Testis (tissue), 3 donors: ENCODE data around the gene TMEM244. TPM values are rescaled to one million over a fixed set of nuclear protein-coding genes. Genes with fewer than 3 reads are reported as not detected.

Source experiments
- DNase-seq: peaks from one replicate; pipeline ENCODE4 v3.0.0-alpha.2; 2019
- H3K27ac ChIP-seq, 2 donors: fragments of 200-600 bp; sonication (generic); one replicate each; pipeline ENCODE4 v1.5.1; 2019
- H3K27me3 ChIP-seq: fragments of 200-600 bp; sonication (generic); one replicate; pipeline ENCODE4 v1.5.1; 2019
- H3K36me3 ChIP-seq: fragments of 200-600 bp; sonication (generic); one replicate; pipeline ENCODE4 v1.5.1; 2017; ENCODE audit warnings: low read depth; ENCODE audit errors: missing control alignments
- H3K4me1 ChIP-seq: fragments of 200-600 bp; sonication (generic); one replicate; pipeline ENCODE4 v1.5.1; 2019
- H3K4me3 ChIP-seq, 2 donors: fragments of 200-600 bp; sonication (generic); one replicate each; pipeline ENCODE4 v1.5.1; 2017 to 2019
- H3K9me3 ChIP-seq: fragments of 200-600 bp; sonication (generic); one replicate; pipeline ENCODE4 v1.5.1; 2017
- CTCF ChIP-seq, 3 experiments: fragments of 450-650 bp in 2 of 3; fragments of 200-600 bp in 1 of 3; sonication (generic) in 1 of 3; IDR thresholded peaks; one replicate each; pipeline ENCODE4 v1.5.1; 2016 to 2019; ENCODE audit warnings: antibody characterized with exemption in 3 of 3, mild to moderate bottlenecking in 2 of 3, moderate library complexity in 1 of 3
- POLR2A ChIP-seq: fragments of 450-650 bp; IDR thresholded peaks from one replicate; pipeline ENCODE4 v1.6.1; 2017; ENCODE audit warnings: antibody characterized with exemption, mild to moderate bottlenecking, moderate library complexity
- WGBS, 2 donors: methylation state at CpG; one replicate each; pipeline ENCODE4 v1.1.5; 2018; 5-methylcytosine and 5-hydroxymethylcytosine counted together
- intact Hi-C: fragments of 100-400 bp; cut with DNase I; formaldehyde crosslinking; loops from one replicate; pipeline ENCODE4 v1.15.1; 2023; ENCODE audit warnings: low total_unique reads
- polyA plus RNA-seq: library from polyadenylated mRNA; stranded (reverse); fragments of 350-450 nt; fragmentation: Illumina TruSeq; extraction: RNeasy Lipid Tissue Mini Kit (QIAGEN cat#74804); gene quantifications from one replicate; pipeline ENCODE4 v1.2.3, GENCODE V29; 2014; ENCODE audit warnings: low read depth, low replicate concordance; ENCODE audit not compliant: insufficient read depth
- total RNA-seq, 2 donors: library from RNA; depleted of rRNA; stranded (reverse); fragments of >200 nt; gene quantifications; one replicate each; pipeline ENCODE4 v1.2.3, GENCODE V29; 2016

The TMEM244 gene
- total and polyA plus RNA-seq, 3 donors from 2014 or later: not detected

GRCh38 chr6:129789974-129790373 is 71.1 kb downstream of the TMEM244 start:
- intact Hi-C loops: no loop called here
- no peaks in the 10 kb centered on the region for H3K27me3 ChIP-seq

GRCh38 chr6:129787816-129788215 is 73.3 kb downstream of the TMEM244 start:
- no peak for DNase-seq

More at GRCh38 chr6:129789974-129790373, 71.1 kb downstream of the TMEM244 start:
- no peak overlapping the region for H3K27ac ChIP-seq
- H3K36me3 ChIP-seq: no peaks in the 10 kb centered on the region
- no peak overlapping the region for H3K4me3 ChIP-seq
- no peak for TF ChIP-seq POLR2A
- no peak for TF ChIP-seq CTCF (IDR thresholded peaks at IDR 0.05)
- no peaks in the 10 kb centered on the region for H3K9me3 ChIP-seq
- H3K4me1 ChIP-seq: no peaks in the 10 kb centered on the region
- DNase-seq: no peak

GRCh38 chr6:129786548-129786947 is 74.6 kb downstream of the TMEM244 start:
- 81 to 86% methylated on average over 3 of the region's 3 CpGs for WGBS, 2 donors
- no peak for DNase-seq
- H3K4me1 ChIP-seq: no peaks in the 10 kb centered on the region
- intact Hi-C loops: no loop called here
- H3K27me3 ChIP-seq: no peaks in the 10 kb centered on the region
- no peaks in the 10 kb centered on the region for H3K36me3 ChIP-seq
- no peak overlapping the region for H3K27ac ChIP-seq
- H3K4me3 ChIP-seq: no peak overlapping the region
- TF ChIP-seq POLR2A (no peak), CTCF (IDR thresholded peaks at IDR 0.05) (no peak)
- no peaks in the 10 kb centered on the region for H3K9me3 ChIP-seq

More at GRCh38 chr6:129787816-129788215, 73.3 kb downstream of the TMEM244 start:
- Histone ChIP-seq H3K9me3 (no peaks in the 10 kb centered on the region), H3K4me1 (no peaks in the 10 kb centered on the region), H3K36me3 (no peaks in the 10 kb centered on the region), H3K4me3 (no peak overlapping the region), H3K27ac (no peak overlapping the region), H3K27me3 (no peaks in the 10 kb centered on the region)
- TF ChIP-seq CTCF (IDR thresholded peaks at IDR 0.05) (no peak), POLR2A (no peak)
- WGBS, 2 donors: 88 to 89% methylated on average over 2 of the region's 2 CpGs
- intact Hi-C loops: no loop called here

- Histone ChIP-seq H3K4me3 (no peak overlapping the region), H3K36me3 (no peaks in the 10 kb centered on the region), H3K9me3 (no peaks in the 10 kb centered on the region), H3K27me3 (no peaks in the 10 kb centered on the region), H3K4me1 (no peaks in the 10 kb centered on the region), H3K27ac (no peak overlapping the region)
- intact Hi-C loops: no loop called here
- TF ChIP-seq POLR2A (no peak), CTCF (IDR thresholded peaks at IDR 0.05) (no peak)
- no peak for DNase-seq
- 89 to 96% methylated on average over 1 of the region's 1 CpG for WGBS, 2 donors
Measured at GRCh38 chr6:129785756-129786135, 75.4 kb downstream of the TMEM244 start.

- H3K4me1 ChIP-seq: no peaks in the 10 kb centered on the region
Measured at GRCh38 chr6:129785047-129785755, 75.9 kb downstream of the TMEM244 start.

More at GRCh38 chr6:129785047-129785755, 75.9 kb downstream of the TMEM244 start:
- no peaks in the 10 kb centered on the region for H3K36me3 ChIP-seq
- intact Hi-C loops: no loop called here
- no peak overlapping the region for H3K27ac ChIP-seq
- no peak for DNase-seq
- H3K4me3 ChIP-seq: no peak overlapping the region
- no peaks in the 10 kb centered on the region for H3K27me3 ChIP-seq
- no peak for TF ChIP-seq POLR2A
- no peak for TF ChIP-seq CTCF (IDR thresholded peaks at IDR 0.05)
- WGBS, 2 donors: 86% methylated on average over 4 of the region's 4 CpGs
- H3K9me3 ChIP-seq: no peaks in the 10 kb centered on the region
